ENCODE data around the gene FGF11.

FGF11 gene

DNA sequence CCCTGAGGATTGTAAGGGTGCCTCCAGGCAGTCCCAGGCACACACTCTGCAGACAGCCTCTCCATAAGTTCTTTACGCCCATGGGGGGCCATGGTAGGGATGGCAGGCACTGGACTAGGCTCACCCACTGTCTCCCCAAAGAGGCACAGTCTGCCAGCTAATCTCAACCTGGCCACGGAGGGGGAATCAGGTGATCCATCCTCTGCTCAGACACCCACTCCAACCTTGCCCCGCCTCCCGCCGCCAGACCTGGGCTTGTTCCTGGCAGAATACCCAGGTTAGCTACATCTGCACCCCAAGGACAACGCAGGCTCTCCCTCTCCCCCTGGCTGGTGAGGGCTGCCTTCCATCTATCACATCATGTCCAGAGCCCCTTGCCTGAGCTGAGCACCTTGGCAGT, 30.4 kb upstream of the FGF11 start:
- DNase-seq (ENCODE audit: low read depth in 2 of 2) = no peak
- TF ChIP-seq, protein P1, sequence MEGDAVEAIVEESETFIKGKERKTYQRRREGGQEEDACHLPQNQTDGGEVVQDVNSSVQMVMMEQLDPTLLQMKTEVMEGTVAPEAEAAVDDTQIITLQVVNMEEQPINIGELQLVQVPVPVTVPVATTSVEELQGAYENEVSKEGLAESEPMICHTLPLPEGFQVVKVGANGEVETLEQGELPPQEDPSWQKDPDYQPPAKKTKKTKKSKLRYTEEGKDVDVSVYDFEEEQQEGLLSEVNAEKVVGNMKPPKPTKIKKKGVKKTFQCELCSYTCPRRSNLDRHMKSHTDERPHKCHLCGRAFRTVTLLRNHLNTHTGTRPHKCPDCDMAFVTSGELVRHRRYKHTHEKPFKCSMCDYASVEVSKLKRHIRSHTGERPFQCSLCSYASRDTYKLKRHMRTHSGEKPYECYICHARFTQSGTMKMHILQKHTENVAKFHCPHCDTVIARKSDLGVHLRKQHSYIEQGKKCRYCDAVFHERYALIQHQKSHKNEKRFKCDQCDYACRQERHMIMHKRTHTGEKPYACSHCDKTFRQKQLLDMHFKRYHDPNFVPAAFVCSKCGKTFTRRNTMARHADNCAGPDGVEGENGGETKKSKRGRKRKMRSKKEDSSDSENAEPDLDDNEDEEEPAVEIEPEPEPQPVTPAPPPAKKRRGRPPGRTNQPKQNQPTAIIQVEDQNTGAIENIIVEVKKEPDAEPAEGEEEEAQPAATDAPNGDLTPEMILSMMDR (IDR thresholded peaks at IDR 0.05; ENCODE audit: low read depth, low read length) = no peak
- no peak overlapping the region for H3K4me3 ChIP-seq (replicated peaks in 1 of 2; ENCODE audit: low read depth in 2 of 2, low read length in 2 of 2)

DNA sequence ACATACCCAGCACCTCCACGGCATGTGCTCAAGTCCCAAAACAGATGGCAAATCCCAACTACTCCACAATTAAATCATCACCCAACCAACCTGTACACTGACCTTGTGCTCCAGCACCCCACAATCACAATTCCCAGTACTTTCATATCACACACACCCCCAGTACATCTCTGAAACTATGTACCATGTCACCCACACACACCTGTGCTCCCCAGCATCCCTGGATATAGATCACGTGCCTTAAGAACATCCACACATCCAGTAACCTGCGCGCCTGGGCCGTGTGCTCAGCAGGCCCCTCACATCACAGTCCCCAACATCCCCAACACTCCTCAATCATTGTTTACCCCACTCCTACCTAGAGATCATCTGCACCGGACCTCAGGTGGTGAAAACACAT, 29.6 kb upstream of the FGF11 start:
- no peak for DNase-seq (ENCODE audit: low read depth in 2 of 2)
- TF ChIP-seq, protein P1 (IDR thresholded peaks at IDR 0.05; ENCODE audit: low read depth, low read length) = no peak
- no peak overlapping the region for H3K4me3 ChIP-seq (replicated peaks in 1 of 2; ENCODE audit: low read depth in 2 of 2, low read length in 2 of 2)

DNA sequence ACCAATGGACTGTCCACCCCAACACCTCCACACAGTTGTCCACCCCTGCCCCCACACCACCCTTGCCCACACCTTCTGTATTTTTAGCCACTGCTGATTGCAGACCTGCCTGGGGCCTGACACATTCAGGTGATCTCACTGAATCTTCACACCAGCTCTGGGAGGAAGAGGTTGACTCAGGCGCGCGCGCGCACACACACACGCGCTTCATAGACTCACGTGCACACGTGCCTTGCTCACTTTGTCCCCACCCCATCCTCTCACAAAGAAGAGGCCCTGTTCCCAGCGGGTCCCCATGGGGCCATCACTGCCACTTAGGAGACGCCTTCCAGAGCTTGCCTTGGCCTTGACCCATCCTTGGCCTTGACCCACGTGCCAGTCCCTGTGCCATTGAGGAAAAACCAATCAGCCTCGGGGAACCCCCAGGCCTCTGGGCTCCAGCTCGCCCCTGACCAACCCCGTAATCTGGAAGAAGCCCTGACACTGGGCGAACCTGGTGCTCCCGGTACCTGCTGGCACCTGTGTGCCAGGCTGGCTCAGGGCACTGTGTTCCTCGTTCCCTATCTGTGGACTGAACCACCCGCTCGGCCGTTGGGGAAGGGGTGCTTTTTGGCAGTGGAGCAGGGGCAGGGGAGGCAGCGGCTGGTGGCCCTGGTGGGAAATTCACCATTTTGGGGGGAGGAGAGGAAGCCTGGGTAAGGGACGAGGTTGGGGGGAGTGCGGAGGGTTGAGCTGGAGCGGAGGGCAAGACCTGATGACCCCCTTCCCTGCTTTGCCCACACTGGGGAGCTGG, 28.5 kb upstream of the FGF11 start:
- DNase-seq (ENCODE audit: low read depth in 2 of 2) = no peak
- TF ChIP-seq, protein P1 (IDR thresholded peaks at IDR 0.05; ENCODE audit: low read depth, low read length) = no peak
- no peak overlapping the region for H3K4me3 ChIP-seq (replicated peaks in 1 of 2; ENCODE audit: low read depth in 2 of 2, low read length in 2 of 2)

DNA sequence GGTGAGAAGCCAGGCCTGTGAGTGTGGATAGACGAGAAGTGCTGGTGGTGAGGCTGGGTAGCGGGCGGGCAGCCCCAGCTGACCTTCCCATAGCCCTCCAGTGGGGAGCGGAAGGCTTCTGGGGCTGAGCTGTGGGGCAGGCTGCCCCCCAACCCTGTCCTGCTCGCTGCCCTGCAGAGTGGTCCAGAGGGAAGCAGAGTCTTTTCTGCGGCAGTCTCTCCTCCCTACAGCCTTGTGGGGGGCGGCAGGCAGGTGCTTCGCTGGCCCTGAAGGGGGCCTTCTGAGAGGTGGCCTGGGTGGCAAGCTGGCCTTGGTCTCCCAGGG, 27.9 kb upstream of the FGF11 start:
- DNase-seq (ENCODE audit: low read depth in 2 of 2) = no peak
- TF ChIP-seq, protein P1 (IDR thresholded peaks at IDR 0.05; ENCODE audit: low read depth, low read length) = no peak
- H3K4me3 ChIP-seq (replicated peaks in 1 of 2; ENCODE audit: low read depth in 2 of 2, low read length in 2 of 2) = no peak overlapping the region

DNA sequence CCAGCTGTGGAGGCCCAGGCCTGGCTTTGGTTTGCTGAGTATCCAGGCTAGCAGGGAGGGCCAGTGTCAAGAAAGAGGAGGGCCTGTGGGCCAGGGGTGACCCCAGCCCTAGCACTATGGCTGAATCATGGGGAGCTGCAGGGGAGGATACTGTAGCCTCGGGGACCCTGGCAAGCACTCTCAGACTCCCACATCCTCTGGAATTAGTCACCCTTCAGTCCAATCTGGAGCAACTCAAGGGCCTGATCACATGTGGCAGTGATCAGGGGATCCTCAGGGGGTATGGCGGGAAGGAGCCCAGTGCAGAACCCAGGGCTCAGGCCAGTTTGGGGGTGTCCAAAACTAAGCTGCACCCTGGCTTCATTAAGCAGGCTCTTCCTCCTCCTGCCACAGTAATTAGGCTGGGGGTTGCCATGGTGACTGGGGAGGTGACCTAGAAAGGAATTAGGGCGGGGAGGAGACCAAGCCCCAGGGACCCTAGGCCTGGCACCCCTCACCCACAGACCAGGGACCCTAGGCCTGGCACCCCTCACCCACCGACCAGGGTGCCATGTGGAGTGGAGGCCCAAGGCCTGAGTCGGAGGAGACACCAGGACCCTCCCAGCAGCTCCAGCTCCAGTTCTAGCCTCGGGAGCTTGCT, 25.8 kb upstream of the FGF11 start:
- peak; percentile 33 to 41 for DNase-seq (ENCODE audit: low read depth in 2 of 2)
- TF ChIP-seq, protein P1 (IDR thresholded peaks at IDR 0.05; ENCODE audit: low read depth, low read length) = no peak
- no peak overlapping the region for H3K4me3 ChIP-seq (replicated peaks in 1 of 2; ENCODE audit: low read depth in 2 of 2, low read length in 2 of 2)

DNA sequence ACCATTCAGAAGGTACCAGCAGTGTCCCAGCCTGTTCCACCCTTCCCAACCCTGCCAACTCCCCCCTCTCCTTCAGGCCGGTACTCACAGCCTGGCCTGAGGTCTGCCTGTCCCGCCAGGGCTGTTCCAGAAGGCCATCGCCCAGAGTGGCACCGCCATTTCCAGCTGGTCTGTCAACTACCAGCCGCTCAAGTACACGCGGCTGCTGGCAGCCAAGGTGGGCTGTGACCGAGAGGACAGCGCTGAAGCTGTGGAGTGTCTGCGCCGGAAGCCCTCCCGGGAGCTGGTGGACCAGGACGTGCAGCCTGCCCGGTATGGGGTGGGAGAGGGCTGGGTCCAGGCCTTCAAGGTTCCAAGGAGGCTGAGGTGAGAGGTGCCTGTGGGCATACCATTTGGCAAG, 24.5 kb upstream of the FGF11 start:
- DNase-seq (ENCODE audit: low read depth in 2 of 2) = no peak
- H3K4me3 ChIP-seq (replicated peaks in 1 of 2; ENCODE audit: low read depth in 2 of 2, low read length in 2 of 2) = no peak overlapping the region
- TF ChIP-seq, protein P1 (IDR thresholded peaks at IDR 0.05; ENCODE audit: low read depth, low read length) = no peak

Data from cardiac fibroblast (primary cell).